GM19467 (cell line): ENCODE results near the gene GRM4.
"Not testable (repeated sequence)": the region's sequence is repeated elsewhere in the genome, so short reads cannot be mapped to it uniquely, and the experiment has no call there.

Experiments
- ATAC-seq: cut with Tn5 transposase; IDR thresholded peaks from one replicate; pipeline ENCODE4 v1.9.1; 2021; ENCODE audit warnings: mild to moderate bottlenecking, moderate library complexity; ENCODE audit not compliant: unreplicated experiment

GRM4 gene

DNA sequence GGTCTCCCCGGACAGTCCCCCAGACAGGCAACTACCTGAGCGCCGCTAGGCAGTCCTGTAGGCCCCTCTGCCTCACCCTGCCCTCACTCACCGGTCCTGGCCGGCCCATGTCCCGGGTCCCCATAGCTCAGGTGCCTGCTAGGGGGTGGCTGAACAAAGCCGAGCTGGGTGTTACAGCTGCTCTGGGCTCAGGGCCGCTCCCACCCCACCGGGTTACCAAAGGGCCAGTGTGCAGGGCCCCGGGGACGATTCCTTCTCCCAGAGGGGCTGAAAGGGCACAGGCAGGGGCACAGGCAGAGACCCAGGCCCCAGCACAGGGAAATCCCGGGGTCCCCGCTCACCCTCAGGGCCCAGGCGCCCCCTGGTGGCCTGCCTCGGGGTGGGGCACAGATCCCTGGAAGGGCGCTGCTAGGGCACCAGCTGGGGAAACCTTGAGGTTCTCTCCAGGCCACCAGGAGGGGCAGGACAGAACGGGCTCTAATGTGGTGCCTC lies 118.4 kb downstream of the GRM4 start:
- ATAC-seq, result no peak

- no peak for ATAC-seq
Observed at GRCh38 chr6:34025861-34026260, 120.0 kb downstream of the GRM4 start.

GRCh38 chr6:34025112-34025807 lies 120.6 kb downstream of the GRM4 start:
- ATAC-seq, result no peak

DNA sequence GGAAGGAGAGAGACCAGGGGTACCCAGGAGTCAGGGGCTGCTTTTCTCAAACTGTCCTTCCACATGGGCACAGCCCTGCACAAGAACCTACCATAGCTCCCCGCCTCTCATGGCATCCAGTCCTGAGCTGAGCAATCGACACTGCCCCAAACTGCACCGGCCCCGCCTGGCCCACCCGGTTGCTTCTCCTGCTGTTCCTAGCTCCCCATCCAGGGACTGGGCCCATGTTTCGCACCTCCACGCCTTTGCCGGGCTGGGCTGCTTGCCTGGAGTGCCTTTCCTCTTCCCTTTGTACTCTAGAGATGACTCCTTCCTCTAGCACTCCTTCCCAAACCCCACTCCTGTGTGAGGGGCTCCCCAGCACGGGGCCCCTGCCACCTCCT lies 123.0 kb downstream of the GRM4 start:
- no peak for ATAC-seq

DNA sequence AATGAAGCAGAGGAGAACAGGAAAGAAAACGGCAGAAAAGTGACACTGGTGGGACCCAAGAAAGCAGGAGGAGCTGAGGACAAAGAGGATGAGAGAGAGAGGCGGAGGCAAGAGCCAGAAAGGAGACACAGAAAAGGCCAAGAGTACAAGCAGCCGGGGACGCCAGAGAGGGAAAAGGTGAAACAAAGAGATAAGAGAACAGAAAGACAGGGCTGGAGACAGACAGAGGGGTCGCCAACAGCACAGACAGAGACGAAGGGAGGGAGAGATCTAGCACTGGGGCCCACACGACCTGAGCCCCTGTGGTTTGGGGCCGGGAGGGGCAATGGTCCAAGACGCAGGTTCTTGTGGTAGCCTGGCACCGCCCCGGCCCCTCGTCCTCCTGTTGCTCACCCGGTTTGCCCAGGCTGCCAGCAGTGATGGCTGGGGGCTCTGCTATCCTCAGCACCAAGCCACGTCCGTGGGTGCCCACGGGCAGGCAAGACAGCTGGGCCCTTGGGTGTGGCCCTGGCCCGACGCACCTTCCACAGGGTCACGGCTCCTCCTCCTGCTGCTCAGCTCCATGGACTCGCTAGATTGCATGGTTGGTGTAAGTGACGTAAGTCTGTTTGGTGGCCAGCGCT lies 123.5 kb downstream of the GRM4 start:
- ATAC-seq, result no peak

- no peak for ATAC-seq
Observed at GRCh38 chr6:34021554-34022190, 124.2 kb downstream of the GRM4 start.

DNA sequence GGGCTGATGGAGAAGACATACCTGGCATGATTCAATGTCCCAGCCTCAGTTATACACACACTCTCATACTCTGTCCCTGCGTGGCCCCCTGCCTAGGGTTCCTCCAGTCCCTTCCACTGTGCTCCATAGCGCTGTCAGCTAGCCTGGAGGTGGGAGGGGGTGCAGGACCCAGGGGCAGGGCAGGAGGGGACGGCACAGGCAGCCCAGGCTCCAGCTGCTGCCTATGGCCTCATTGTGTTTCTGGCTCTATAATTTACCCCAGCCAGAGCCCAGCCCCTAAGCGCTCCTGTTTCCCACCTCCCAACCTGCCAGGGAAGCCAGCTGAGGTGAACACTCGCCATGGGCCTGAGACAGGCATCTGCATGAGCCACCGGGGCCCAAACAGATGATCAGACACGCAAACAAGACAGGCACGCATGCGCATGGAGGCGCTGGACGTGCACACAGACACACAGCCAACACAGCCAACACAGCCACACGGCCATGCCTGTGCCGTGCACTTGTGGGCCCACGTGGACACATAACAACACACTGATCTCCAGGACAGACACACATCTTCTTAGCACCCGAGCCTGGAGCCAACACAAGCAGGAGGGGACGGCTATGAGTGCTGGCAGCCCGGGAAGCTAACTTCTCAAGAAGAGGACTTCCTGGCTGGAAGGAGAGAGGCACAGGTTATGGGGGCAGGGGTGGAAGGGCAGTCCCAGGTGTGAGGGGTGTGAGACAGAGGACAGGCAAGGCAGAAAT lies 124.9 kb downstream of the GRM4 start:
- ATAC-seq, result no peak

GRCh38 chr6:34020278-34020677 lies 125.6 kb downstream of the GRM4 start:
- ATAC-seq, result no peak

DNA sequence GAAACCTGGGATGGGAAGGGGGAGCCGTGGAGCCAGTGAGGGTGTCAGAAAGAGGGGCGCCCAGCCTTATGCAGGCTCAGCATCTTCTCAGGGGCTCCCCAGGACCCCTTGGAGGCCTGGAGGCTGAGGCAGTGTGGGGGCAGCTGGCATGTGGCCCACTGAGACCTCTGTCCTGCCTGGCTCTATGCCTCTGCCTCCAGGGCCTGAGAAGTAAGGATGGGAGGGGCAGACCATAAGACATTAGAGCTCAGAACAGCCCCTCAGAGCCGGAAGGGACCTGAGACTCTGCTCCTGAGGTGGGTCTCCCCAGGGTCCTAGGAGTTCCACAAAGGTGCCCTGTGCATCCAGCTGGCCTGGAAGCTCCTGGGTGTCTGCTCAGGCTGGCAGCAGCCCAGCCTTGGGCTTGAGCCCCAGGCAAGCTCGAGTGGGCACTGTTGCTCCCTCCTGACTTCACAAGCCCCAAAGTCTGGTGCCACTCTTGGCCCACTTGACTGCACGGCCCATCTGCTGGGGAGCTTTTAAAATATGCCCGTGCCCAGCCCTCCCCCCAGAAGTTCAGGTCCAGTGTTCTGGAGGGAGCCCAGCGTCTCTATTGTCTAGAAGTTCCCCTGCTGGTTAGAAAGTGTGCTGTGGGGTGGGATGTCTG lies 126.8 kb downstream of the GRM4 start:
- ATAC-seq, result no peak

DNA sequence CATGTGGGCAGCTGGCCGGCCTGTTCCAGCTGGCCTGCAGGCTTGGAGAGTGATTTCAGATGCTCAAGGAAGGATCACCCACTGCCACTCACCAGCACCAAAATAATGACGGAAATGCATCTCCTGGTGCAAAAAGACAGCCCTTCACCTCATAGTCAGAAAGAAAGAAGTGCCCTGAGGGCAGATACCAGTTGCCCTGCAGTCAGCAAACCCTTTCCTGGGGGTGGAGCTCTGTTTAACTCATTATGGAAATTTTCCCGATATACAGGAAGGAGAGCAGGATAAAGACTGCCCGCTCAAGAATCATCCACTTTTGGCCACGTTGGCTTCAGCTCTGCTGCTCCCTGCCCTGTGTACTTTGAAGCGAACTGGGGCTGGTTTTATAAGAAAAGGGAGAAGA lies 127.9 kb downstream of the GRM4 start:
- no peak for ATAC-seq

- no peak for ATAC-seq
Observed at GRCh38 chr6:34017106-34017805, 128.6 kb downstream of the GRM4 start.

GRCh38 chr6:34016573-34016972 lies 129.3 kb downstream of the GRM4 start:
- ATAC-seq, result not testable (repeated sequence)

DNA sequence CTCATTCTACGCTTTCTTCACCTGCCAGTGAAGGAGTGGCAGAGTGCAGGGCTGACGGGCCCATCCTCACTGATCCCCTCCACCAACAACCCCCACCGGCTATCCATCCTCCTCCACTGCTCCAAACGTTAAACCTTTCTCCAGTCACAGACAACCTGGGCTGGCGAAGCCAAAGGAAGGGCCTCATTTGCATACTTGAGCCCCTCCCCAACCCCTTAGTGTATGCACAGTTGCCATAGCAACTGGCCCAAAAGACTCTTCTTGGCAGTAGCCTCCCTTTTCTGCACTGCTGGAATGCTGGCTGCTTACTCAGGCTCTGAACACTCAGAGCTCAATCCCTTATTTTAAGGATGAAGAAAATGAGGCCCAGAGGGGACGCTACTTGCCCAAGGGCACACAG lies 130.3 kb downstream of the GRM4 start:
- no peak for ATAC-seq

DNA sequence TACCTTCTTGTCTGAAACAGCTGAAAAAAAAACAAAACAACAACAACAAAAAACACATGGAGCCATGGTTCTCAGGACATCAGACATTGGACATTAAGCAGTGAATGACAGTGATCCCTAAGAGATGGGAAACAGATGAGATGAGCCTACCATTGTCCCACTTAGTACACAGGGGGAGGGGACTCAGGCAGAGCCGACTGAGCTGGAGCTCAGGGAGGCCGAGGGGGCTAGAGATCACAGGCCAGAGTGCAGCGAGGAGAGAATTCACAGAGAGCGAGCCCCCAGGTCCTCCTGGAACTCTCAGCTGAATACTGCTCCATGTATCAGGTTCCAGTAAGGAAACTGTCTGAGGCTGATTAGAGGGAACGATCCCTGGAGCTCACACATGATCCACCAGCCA lies 134.6 kb downstream of the GRM4 start:
- no peak for ATAC-seq

DNA sequence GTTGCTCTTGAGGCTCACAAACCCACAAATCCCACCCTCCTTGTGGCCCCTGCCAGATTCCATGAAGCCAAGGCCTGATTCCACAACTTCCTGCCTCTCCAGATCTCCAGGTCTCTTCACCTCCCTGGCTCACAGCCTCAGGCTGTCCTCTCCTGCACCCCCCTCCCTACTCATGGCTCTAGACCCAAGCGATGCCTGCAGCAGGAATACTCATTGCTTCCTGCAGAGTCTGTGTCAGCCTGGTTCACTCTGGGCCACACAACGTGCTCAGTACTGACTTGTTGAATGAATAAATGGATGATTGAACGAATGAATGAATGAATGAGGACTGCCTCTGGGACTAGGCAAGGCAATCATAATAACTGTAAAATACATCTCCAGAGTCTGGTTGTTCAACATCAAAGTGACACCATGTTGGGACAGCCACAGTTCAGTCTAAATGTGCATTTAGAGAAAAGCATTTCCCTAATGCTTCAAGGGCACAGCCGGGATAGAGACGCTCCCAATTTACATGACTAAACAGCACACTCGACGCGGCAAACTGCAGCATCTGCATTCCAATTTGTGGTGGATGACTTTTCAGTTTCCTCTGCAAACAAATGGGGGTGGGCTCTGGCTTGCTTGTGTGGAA lies 139.9 kb downstream of the GRM4 start:
- ATAC-seq, result no peak

DNA sequence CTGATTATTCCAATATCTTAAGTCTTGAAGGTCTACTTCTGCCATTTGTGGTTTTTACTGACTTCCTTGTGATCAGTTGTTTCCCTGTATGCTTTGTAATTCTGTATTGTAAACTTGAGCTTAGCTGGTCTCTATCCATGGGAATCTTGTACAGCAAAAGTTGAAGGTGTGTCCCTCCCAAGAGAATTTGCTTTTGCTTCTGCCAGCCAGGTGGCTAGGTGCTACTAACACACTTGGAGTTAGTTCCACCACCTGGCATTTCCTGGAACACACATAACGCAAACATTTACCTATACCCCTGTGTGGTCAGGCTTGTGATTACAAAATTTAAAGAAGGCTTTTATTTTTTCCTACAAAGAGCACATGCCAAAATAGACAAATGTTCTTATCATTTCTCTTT lies 141.2 kb downstream of the GRM4 start:
- no peak for ATAC-seq

DNA sequence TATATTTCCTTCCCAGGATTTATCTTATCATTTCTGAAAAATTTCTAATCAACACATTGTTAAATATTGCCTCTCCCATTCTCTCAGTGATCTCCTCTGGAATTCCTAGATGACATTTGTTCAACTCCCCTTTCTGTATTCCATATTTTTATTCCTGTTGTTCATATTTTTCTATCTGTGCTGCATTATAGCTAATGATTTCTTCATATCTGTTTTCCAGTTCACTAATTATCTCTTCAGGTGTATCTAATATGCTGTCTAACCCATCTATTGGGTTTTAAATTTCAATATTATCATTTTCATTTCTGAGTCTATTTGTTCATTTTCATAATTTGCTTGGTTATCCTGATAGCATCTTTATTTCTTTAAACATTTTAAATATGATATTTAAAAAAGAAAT lies 141.9 kb downstream of the GRM4 start:
- ATAC-seq, result no peak

- no peak for ATAC-seq
Observed at GRCh38 chr6:34001706-34002621, 143.9 kb downstream of the GRM4 start.

DNA sequence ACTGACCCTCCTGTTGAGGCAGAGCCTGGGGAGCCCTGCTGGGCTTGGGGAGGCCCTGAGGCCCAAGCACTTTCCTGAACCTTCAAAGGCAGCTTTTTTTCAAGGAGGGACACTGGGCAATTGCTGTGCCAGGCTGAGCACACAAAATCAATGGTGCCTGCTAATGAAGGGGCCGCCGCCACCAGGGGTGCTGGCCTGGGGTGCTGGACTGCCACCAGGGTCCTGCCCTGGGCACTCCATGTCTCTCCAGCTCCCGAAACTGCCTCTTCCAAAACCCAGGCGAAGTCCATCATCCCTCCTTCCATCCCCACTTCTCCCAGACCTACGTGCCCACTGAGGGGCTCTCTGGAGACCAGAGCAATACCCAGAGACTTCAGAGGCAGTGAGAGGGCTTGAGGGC lies 145.6 kb downstream of the GRM4 start:
- no peak for ATAC-seq
